Left cardiac atrium (tissue), 4 donors: ENCODE results near the gene CCDC185. TPM values are rescaled to one million over a fixed set of nuclear protein-coding genes. Genes with fewer than 3 reads are reported as not detected.
"Not testable (repeated sequence)": the region's sequence is repeated elsewhere in the genome, so short reads cannot be mapped to it uniquely, and the experiment has no call there.

Source experiments
- ATAC-seq, 2 donors: fragments of 200-7000 bp; cut with Tn5 transposase; one replicate each; pipeline ENCODE4 v1.9.1; 2020; ENCODE audit warnings: mild to moderate bottlenecking in 2 of 2, moderate library complexity in 2 of 2
- DNase-seq: peaks from one replicate; pipeline ENCODE4 v3.0.0-alpha.2; 2020
- intact Hi-C, 2 donors: fragments of 100-400 bp; cut with DNase I; formaldehyde crosslinking; loops; one replicate each; pipeline versions ENCODE4 v1.14.1 to v1.15.1; 2022 to 2023
- total RNA-seq, 2 donors: library from RNA; stranded (reverse); fragmentation: NEBNext Ultra II Directional; extraction: Animal tissue kit (Norgen Biotek cat#: 25700); gene quantifications; one replicate each; pipeline ENCODE4 v1.2.1, GENCODE V29; 2021
- donor health status: DM: no; HTN: yes; CAD: no.
- donor health status: DM: no; HTN: yes; CAD: no; lungs with severe emphysema.
- donor health status: DM: yes; HTN: yes; CAD: no.
- donor health status: Dilated cardiomyopathy.

CCDC185 gene
- total RNA-seq, 2 donors from 2014 or later, result 0.12 TPM; not detected in 1

GRCh38 chr1:223378754-223379153 is 14.5 kb upstream of the CCDC185 start:
- intact Hi-C loops, result no loop called here
- DNase-seq (no peak), ATAC-seq (no peak)

- ATAC-seq (no peak), DNase-seq (no peak)
- intact Hi-C loops, result no loop called here
Observed at GRCh38 chr1:223386013-223386412, 7.2 kb upstream of the CCDC185 start.

GRCh38 chr1:223390618-223391017 is 2.6 kb upstream of the CCDC185 start:
- intact Hi-C loops, result no loop called here

GRCh38 chr1:223394242-223394641 is 1.0 kb downstream of the CCDC185 start:
- intact Hi-C loops, result no loop called here
- DNase-seq (no peak), ATAC-seq (no peak)

More at GRCh38 chr1:223390618-223391017, 2.6 kb upstream of the CCDC185 start:
- ATAC-seq (no peak), DNase-seq (no peak)

GRCh38 chr1:223394706-223395105 is 1.5 kb downstream of the CCDC185 start:
- ATAC-seq (no peak), DNase-seq (no peak)
- intact Hi-C loops, result no loop called here

- intact Hi-C loops, ATAC-seq, DNase-seq: not testable (repeated sequence)
Observed at GRCh38 chr1:223399393-223399792, 6.2 kb downstream of the CCDC185 start.

GRCh38 chr1:223401873-223402789 is 8.9 kb downstream of the CCDC185 start:
- intact Hi-C loops, result no loop called here
- DNase-seq (no peak), ATAC-seq (peak in 1 of 2 donors; percentile 96)

GRCh38 chr1:223402790-223403142 is 9.6 kb downstream of the CCDC185 start:
- DNase-seq (no peak), ATAC-seq (peak in 1 of 2 donors; percentile 14)
- intact Hi-C loops, result no loop called here

GRCh38 chr1:223403184-223403815 is 10.1 kb downstream of the CCDC185 start:
- intact Hi-C loops, result no loop called here
- ATAC-seq (peak in 1 of 2 donors; percentile 49), DNase-seq (no peak)

GRCh38 chr1:223405507-223405906 is 12.3 kb downstream of the CCDC185 start:
- intact Hi-C loops, result no loop called here
- ATAC-seq (no peak), DNase-seq (no peak)

- ATAC-seq (peak in 1 of 2 donors; percentile 38), DNase-seq (no peak)
- intact Hi-C loops, result no loop called here
Observed at GRCh38 chr1:223410036-223410435, 16.8 kb downstream of the CCDC185 start.

- ATAC-seq (peak in 1 of 2 donors; percentile 42), DNase-seq (no peak)
- intact Hi-C loops, result no loop called here
Observed at GRCh38 chr1:223411309-223411708, 18.1 kb downstream of the CCDC185 start.

GRCh38 chr1:223411710-223412109 is 18.5 kb downstream of the CCDC185 start:
- ATAC-seq (no peak), DNase-seq (no peak)
- intact Hi-C loops, result no loop called here

GRCh38 chr1:223413216-223413615 is 20.0 kb downstream of the CCDC185 start:
- DNase-seq (no peak), ATAC-seq (no peak)
- intact Hi-C loops, result no loop called here

- intact Hi-C loops, result no loop called here
- ATAC-seq, result no peak
- no peak for DNase-seq
Observed at GRCh38 chr1:223417444-223417843, 24.2 kb downstream of the CCDC185 start.

GRCh38 chr1:223417903-223418663 is 24.9 kb downstream of the CCDC185 start:
- intact Hi-C loops, result no loop called here
- DNase-seq (no peak), ATAC-seq (peak; percentile 34 to 38)

- ATAC-seq (peak in 1 of 2 donors; percentile 52), DNase-seq (no peak)
- intact Hi-C loops, result no loop called here
Observed at GRCh38 chr1:223419115-223419514, 25.9 kb downstream of the CCDC185 start.

- no peak for DNase-seq
- no peak for ATAC-seq
- intact Hi-C loops, result no loop called here
Observed at GRCh38 chr1:223419561-223419960, 26.3 kb downstream of the CCDC185 start.

- DNase-seq, result no peak
- ATAC-seq, result peak in 1 of 2 donors; percentile 21
- intact Hi-C loops, result no loop called here
Observed at GRCh38 chr1:223421025-223421424, 27.8 kb downstream of the CCDC185 start.

GRCh38 chr1:223421676-223422075 is 28.5 kb downstream of the CCDC185 start:
- ATAC-seq (no peak), DNase-seq (no peak)
- intact Hi-C loops, result no loop called here
